IMR-90 (cell line): ENCODE results near the gene STAU1. TPM values are rescaled to one million over a fixed set of nuclear protein-coding genes. Genes with fewer than 3 reads are reported as not detected.
"Not testable (repeated sequence)": the region's sequence is repeated elsewhere in the genome, so short reads cannot be mapped to it uniquely, and the experiment has no call there.

Source experiments
- ATAC-seq: fragments of 200-7000 bp; cut with Tn5 transposase; 2 replicates; pipeline ENCODE4 v1.9.1; 2020; ENCODE audit warnings: low read depth, mild to moderate bottlenecking, moderate library complexity
- BruUV-seq: library from RNA; stranded (reverse); fragments of 400-500 nt; replicated peaks from 2 replicates; lab custom pipeline; 2021; lab: Mats Ljungman, UMichigan
- CTCF ChIA-PET: fragments of 300-600 bp; formaldehyde crosslinking; extraction: SDS; loops from one replicate; lab custom pipeline; 2021; ENCODE audit warnings: antibody characterized with exemption; lab: Yijun Ruan, JAX
- POLR2A ChIA-PET: fragments of 300-600 bp; sonication (Branson Sonifier 250); formaldehyde crosslinking; loops from one replicate; lab custom pipeline; 2022; ENCODE audit warnings: antibody characterized with exemption; ENCODE audit not compliant: unreplicated experiment; lab: Charles Lee
- DNase-seq: peaks from one replicate; pipeline ENCODE4 v3.0.0; 2013
- H2AFZ ChIP-seq: replicated peaks from 2 replicates; pipeline ENCODE3; 2013; ENCODE audit warnings: low read length, mild to moderate bottlenecking; ENCODE audit not compliant: poor library complexity
- H2AK5ac ChIP-seq: 2 replicates; pipeline ENCODE4 v1.6.1; 2013; ENCODE audit warnings: low read depth, low read length, inconsistent platforms
- H2AK9ac ChIP-seq: replicated peaks from 2 replicates; pipeline ENCODE3; 2013; ENCODE audit warnings: mild to moderate bottlenecking, low read depth, low read length, moderate library complexity; ENCODE audit not compliant: poor library complexity
- H2BK120ac ChIP-seq: 2 replicates; pipeline ENCODE4 v1.6.1; 2013; ENCODE audit warnings: low read depth, low read length, inconsistent platforms
- H2BK15ac ChIP-seq: 3 replicates; pipeline ENCODE4 v1.6.1; 2013; ENCODE audit warnings: low read depth, low read length, inconsistent platforms
- H2BK20ac ChIP-seq: 2 replicates; pipeline ENCODE4 v1.6.1; 2013; ENCODE audit warnings: low read depth, mild to moderate bottlenecking, inconsistent platforms, low read length, moderate library complexity
- H2BK5ac ChIP-seq: 2 replicates; pipeline ENCODE4 v1.6.1; 2013; ENCODE audit warnings: mild to moderate bottlenecking, low read depth, low read length, inconsistent platforms; ENCODE audit not compliant: poor library complexity, severe bottlenecking
- H3K14ac ChIP-seq: replicated peaks from 2 replicates; pipeline ENCODE4 v1.6.1; 2013; ENCODE audit warnings: low read depth, low read length, inconsistent platforms
- H3K18ac ChIP-seq: 2 replicates; pipeline ENCODE4 v1.6.1; 2013; ENCODE audit warnings: low read depth, low read length, control low read depth
- H3K23ac ChIP-seq: 2 replicates; pipeline ENCODE4 v1.6.1; 2013; ENCODE audit warnings: low read depth, low read length, inconsistent platforms
- H3K27ac ChIP-seq: 2 replicates; pipeline ENCODE4 v1.5.1; 2013; ENCODE audit warnings: mild to moderate bottlenecking, control low read depth, low read length; ENCODE audit not compliant: insufficient read depth
- H3K27me3 ChIP-seq: 2 replicates; pipeline ENCODE4 v1.6.1; 2013; ENCODE audit warnings: low read length; ENCODE audit not compliant: control insufficient read depth, insufficient read depth
- H3K36me3 ChIP-seq: 2 replicates; pipeline ENCODE4 v1.6.1; 2013; ENCODE audit warnings: low read length, mixed read lengths; ENCODE audit not compliant: control insufficient read depth, insufficient read depth
- H3K4ac ChIP-seq: 2 replicates; pipeline ENCODE4 v1.6.1; 2013; ENCODE audit warnings: low read depth, low read length, inconsistent platforms
- H3K4me1 ChIP-seq: 2 replicates; pipeline ENCODE4 v1.6.1; 2013; ENCODE audit warnings: low read length, mixed read lengths; ENCODE audit not compliant: control insufficient read depth, insufficient read depth
- H3K4me2 ChIP-seq: 2 replicates; pipeline ENCODE4 v1.6.1; 2013; ENCODE audit warnings: low read depth, mild to moderate bottlenecking, control low read depth, low read length, moderate library complexity
- H3K4me3 ChIP-seq: 2 replicates; pipeline ENCODE4 v1.5.1; 2013; ENCODE audit warnings: low read depth, mild to moderate bottlenecking, control low read depth, low read length, moderate library complexity; ENCODE audit not compliant: insufficient read depth
- H3K56ac ChIP-seq: 2 replicates; pipeline ENCODE4 v1.6.1; 2013; ENCODE audit warnings: low read length, inconsistent platforms; ENCODE audit not compliant: insufficient read depth; ENCODE audit errors: extremely low read depth
- H3K79me1 ChIP-seq, 2 experiments: 2 replicates each; pipeline ENCODE4 v1.6.1; 2013; ENCODE audit warnings: low read length in 2 of 2, inconsistent platforms in 1 of 2, low read depth in 1 of 2
- H3K9ac ChIP-seq: 2 replicates; pipeline ENCODE4 v1.6.1; 2013; ENCODE audit warnings: low read depth, low read length, control low read depth
- H3K9me1 ChIP-seq: 2 replicates; pipeline ENCODE4 v1.6.1; 2013; ENCODE audit warnings: low read length, inconsistent platforms; ENCODE audit not compliant: insufficient read depth
- H3K9me3 ChIP-seq: 2 replicates; pipeline ENCODE4 v1.6.1; 2013; ENCODE audit warnings: low read length; ENCODE audit not compliant: control insufficient read depth, insufficient read depth
- H4K20me1 ChIP-seq: 2 replicates; pipeline ENCODE4 v1.6.1; 2013; ENCODE audit warnings: low read length, inconsistent platforms; ENCODE audit not compliant: insufficient read depth
- H4K5ac ChIP-seq: 2 replicates; pipeline ENCODE4 v1.6.1; 2013; ENCODE audit warnings: mild to moderate bottlenecking, low read depth, low read length, control low read depth
- H4K8ac ChIP-seq, 2 experiments: 2 replicates each; pipeline ENCODE4 v1.6.1; 2013; ENCODE audit warnings: low read depth in 2 of 2, low read length in 2 of 2, control low read depth in 1 of 2, inconsistent platforms in 1 of 2
- H4K91ac ChIP-seq: 2 replicates; pipeline ENCODE4 v1.6.1; 2013; ENCODE audit warnings: low read depth, low read length, inconsistent platforms; ENCODE audit not compliant: insufficient read depth
- WGBS, 2 experiments: methylation state at CpG; one replicate each; pipeline versions ENCODE4 v1.1.5 to v1.1.7; 2013; ENCODE audit warnings: missing lambda C conversion rate in 2 of 2; ENCODE audit not compliant: insufficient read length in 1 of 2; ENCODE audit errors: extremely low coverage in 2 of 2; 5-methylcytosine and 5-hydroxymethylcytosine counted together
- dilution Hi-C: fragments of 300-500 bp; cut with HindIII; formaldehyde crosslinking; loops from one replicate; pipeline ENCODE4 v1.14.3; 2018; ENCODE audit warnings: low sequenced_read_pairs; ENCODE audit not compliant: unreplicated experiment
- in situ Hi-C: fragments of 300-500 bp; cut with MboI; formaldehyde crosslinking; loops from 3 replicates; pipeline ENCODE4 v1.14.3; 2019; ENCODE audit warnings: low sequenced_read_pairs, inconsistent platforms, mixed read lengths
- intact Hi-C: fragments of 100-400 bp; cut with micrococcal nuclease; formaldehyde crosslinking; loops from 2 replicates; pipeline ENCODE4 v1.10.0; 2022
- polyA plus RNA-seq, 3 experiments: library from polyadenylated mRNA; depleted of rRNA; stranded (reverse); fragments of >200 nt; gene quantifications; 2 replicates each; pipeline ENCODE4 v1.2.3, GENCODE V29; 2012; ENCODE audit warnings: low replicate concordance in 1 of 3
- total RNA-seq: library from RNA; depleted of rRNA; stranded (reverse); fragments of >200 nt; gene quantifications from 2 replicates; pipeline ENCODE4 v1.2.3, GENCODE V29; 2012

Gene STAU1
- total and polyA plus RNA-seq, 2 of the 4 experiments (the other 2 are of a cell fraction), result 35.3 to 50.3 TPM

GRCh38 chr20:49134797-49135196 lies 53.3 kb downstream of the STAU1 start:
- intact Hi-C loops, result loop anchor here (10.0 kb wide), 1 partner anchor 50 kb away; the partner anchor contains the start of gene STAU1
- H4K91ac ChIP-seq, dilution Hi-C loops, H2BK120ac ChIP-seq, H3K18ac ChIP-seq, H2BK15ac ChIP-seq, H3K4me2 ChIP-seq, H3K27ac ChIP-seq, H3K4me1 ChIP-seq, H3K4me3 ChIP-seq, H4K8ac ChIP-seq, H3K14ac ChIP-seq, H2AK9ac ChIP-seq, BruUV-seq, H3K23ac ChIP-seq, ATAC-seq, H3K9me1 ChIP-seq, POLR2A ChIA-PET, DNase-seq, H4K20me1 ChIP-seq, H2AFZ ChIP-seq, H2BK20ac ChIP-seq, H3K4ac ChIP-seq, H3K9ac ChIP-seq, H2BK5ac ChIP-seq, H3K27me3 ChIP-seq, H3K9me3 ChIP-seq, H2AK5ac ChIP-seq, CTCF ChIA-PET, H4K5ac ChIP-seq, H3K56ac ChIP-seq: not testable (repeated sequence)
- peaks cover 17 to 31% of the 10 kb centered on the region in 2 experiments; a peak in 3 of 4 replicates for H3K79me1 ChIP-seq
- H3K36me3 ChIP-seq, result peaks cover 11% of the 10 kb centered on the region
- no CpG with 5 or more reads among the region's 8 CpGs for WGBS, 2 experiments
- in situ Hi-C loops, result loop anchor here (5.0 kb wide), 1 partner anchor 83 kb away; the partner anchor contains the start of gene DDX27
